Activated T-helper 17 cell treated with anti-CD3 and anti-CD28 coated beads, Interleukin-2, amount 50 U/mL, for 72 hours (primary cell): ENCODE measurements around the gene ELOVL5. TPM values are rescaled to one million over a fixed set of nuclear protein-coding genes. Genes with fewer than 3 reads are reported as not detected.
A peak's percentile ranks its signal among the peaks of the same experiment; 100 is the strongest.
"Not testable (repeated sequence)": the region's sequence is repeated elsewhere in the genome, so short reads cannot be mapped to it uniquely, and the experiment has no call there.

Experiments used
- ATAC-seq: fragments of 150-1000 bp; cut with Tn5 transposase; replicated peaks from 2 replicates; pipeline ENCODE4 v1.10.0; 2021; ENCODE audit warnings: mild to moderate bottlenecking, moderate library complexity
- H3K27ac Mint-ChIP-seq: one replicate; pipeline ENCODE4 v1.8.0; 2022; ENCODE audit warnings: mixed read lengths
- H3K27me3 Mint-ChIP-seq: one replicate; pipeline ENCODE4 v1.8.0; 2022; ENCODE audit warnings: mixed read lengths
- H3K36me3 Mint-ChIP-seq: one replicate; pipeline ENCODE4 v1.8.0; 2022; ENCODE audit warnings: low read depth, mild to moderate bottlenecking, mixed read lengths
- H3K4me1 Mint-ChIP-seq: one replicate; pipeline ENCODE4 v1.8.0; 2022; ENCODE audit warnings: mixed read lengths
- H3K4me3 Mint-ChIP-seq: one replicate; pipeline ENCODE4 v1.8.0; 2022; ENCODE audit warnings: mild to moderate bottlenecking, mixed read lengths
- H3K9me3 Mint-ChIP-seq: one replicate; pipeline ENCODE4 v1.8.0; 2022; ENCODE audit warnings: mixed read lengths
- total RNA-seq, 2 donors: library from RNA; stranded (reverse); gene quantifications; one replicate each; pipeline ENCODE4 v1.2.3, GENCODE V29; 2022

ELOVL5 gene, protein sequence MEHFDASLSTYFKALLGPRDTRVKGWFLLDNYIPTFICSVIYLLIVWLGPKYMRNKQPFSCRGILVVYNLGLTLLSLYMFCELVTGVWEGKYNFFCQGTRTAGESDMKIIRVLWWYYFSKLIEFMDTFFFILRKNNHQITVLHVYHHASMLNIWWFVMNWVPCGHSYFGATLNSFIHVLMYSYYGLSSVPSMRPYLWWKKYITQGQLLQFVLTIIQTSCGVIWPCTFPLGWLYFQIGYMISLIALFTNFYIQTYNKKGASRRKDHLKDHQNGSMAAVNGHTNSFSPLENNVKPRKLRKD
- total RNA-seq, result 100 to 1,000 TPM in 1 of 2 donors, 10 to 100 TPM in 1; 91.9 to 127 TPM

DNA sequence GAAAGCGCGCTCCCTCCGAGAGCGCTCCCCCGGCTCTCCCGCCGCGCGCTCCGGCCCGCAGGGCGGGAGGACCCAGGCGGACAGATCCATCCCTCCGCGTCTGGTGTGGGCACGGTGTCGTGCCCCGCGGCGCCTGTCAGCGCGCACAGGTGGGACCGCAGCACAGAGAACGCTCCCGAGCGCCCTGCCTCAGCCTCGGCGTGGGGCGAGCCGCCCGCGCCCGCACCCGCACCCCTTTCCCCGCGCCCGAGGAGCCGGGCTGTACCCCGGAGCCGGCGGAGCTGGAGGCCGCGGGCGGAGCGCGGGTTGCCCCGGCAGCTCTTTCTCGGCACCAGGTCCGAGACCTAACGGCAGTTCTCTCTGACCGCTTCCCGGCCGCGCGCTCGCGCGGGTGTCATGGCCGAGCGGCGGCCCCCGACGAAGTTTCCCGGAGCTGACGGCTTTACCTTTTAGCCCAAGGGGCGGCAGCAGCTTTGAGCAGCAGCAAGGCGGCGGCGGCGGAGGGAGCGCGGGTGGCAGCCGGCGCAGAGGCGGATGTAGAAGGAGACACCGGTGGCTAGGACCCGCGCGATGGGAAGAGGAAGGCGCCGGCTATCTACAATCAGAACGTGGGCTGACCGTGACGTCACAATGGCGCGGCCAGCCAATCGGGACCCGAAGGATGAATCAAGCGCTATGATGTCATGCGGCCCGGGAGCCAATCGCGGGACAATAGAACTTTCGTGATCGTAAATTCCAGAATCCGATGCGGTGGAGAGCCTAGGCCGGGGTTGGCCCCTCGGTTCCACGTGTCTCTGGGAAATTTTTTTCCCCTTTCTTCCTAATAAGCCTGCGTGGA lies at the start of gene ELOVL5:
Gene ELOVL5, minus strand, starts transcription at position 580 of the 838 bp plus-strand sequence. CDS start 53,251 bp downstream, outside the sequence.
- no peaks in the 10 kb centered on the region for H3K9me3 Mint-ChIP-seq

DNA sequence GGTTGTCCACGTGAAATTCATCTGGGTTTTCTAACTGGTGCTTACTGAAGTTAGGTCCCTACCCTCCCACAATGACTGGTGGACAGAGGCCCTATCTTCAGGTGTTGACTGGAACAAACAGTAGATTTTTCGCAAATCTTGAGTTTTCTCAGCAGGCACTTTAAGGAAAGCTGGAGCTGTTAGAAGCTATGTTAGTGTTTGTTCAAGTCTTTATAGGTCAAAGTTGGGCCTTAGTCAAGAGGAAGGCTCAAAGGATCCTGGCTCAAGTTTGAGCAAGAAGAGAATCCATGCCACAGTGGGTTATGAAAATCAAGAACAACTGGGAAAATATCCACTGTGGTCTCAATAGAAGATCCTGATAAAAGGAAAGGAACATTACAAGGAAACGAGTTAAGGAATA lies 48.5 kb upstream of the ELOVL5 start:
- no peak overlapping the region for H3K27ac Mint-ChIP-seq

More for the DNA sequence above, at the start of gene ELOVL5:
- Mint-ChIP-seq H3K27me3 (no peaks in the 10 kb centered on the region), H3K27ac (peak within 1 kb of the TSS; percentile 91), H3K36me3 (peaks cover 52% of the 10 kb centered on the region), H3K4me3 (peak within 1 kb of the TSS; percentile 96), H3K4me1 (peaks cover 35% of the 10 kb centered on the region)
- ATAC-seq, result peak; percentile 79

DNA sequence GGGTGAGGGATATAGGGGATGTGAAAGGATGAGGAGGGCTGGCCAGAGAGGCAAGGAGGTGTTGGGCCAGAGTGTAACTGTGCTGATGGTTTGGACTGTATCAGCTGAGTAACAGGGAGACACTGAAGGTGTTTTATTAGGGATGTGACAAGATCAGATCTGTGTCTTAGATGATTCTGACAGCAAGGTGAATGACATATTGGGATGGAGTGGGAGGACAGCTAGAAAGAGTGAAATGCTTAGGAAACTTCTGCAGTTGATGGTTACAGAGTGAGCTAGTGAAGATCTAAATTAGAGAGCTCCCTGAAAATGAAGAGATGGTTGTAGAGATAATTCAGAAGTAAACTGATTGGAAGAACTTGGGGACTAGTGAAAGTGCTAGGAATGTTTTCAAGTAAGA lies 47.2 kb upstream of the ELOVL5 start:
- Mint-ChIP-seq H3K4me1 (no peaks in the 10 kb centered on the region), H3K27ac (no peak overlapping the region), H3K9me3 (no peaks in the 10 kb centered on the region), H3K4me3 (no peak overlapping the region), H3K36me3 (no peaks in the 10 kb centered on the region), H3K27me3 (no peaks in the 10 kb centered on the region)
- no peak for ATAC-seq

More for the DNA sequence above, 48.5 kb upstream of the ELOVL5 start:
- H3K36me3 Mint-ChIP-seq, result no peaks in the 10 kb centered on the region
- H3K4me1 Mint-ChIP-seq, result no peaks in the 10 kb centered on the region
- H3K4me3 Mint-ChIP-seq, result no peak overlapping the region
- H3K9me3 Mint-ChIP-seq, result no peaks in the 10 kb centered on the region
- ATAC-seq, result no peak
- H3K27me3 Mint-ChIP-seq, result no peaks in the 10 kb centered on the region

DNA sequence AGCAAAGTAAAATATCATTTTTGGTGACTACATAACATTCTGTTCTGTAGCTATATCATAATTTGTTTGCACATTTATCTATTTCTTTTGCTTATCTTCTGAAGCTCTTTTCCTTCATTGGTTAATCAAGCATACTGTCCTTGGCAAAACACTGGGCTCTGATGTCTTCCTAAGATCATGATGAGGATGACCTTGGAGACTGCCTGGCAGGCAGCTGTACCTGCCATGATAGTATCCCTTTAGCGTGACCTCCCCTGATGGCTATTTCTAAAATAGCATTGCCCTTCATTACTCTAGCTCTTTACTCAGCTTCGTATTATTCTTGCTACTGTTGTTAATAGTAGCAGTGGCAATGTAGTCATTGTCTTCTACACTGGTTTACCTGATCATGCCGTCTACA lies 46.0 kb upstream of the ELOVL5 start:
- no peaks in the 10 kb centered on the region for H3K4me1 Mint-ChIP-seq
- no peaks in the 10 kb centered on the region for H3K36me3 Mint-ChIP-seq
- H3K9me3 Mint-ChIP-seq, result no peaks in the 10 kb centered on the region
- H3K27me3 Mint-ChIP-seq, result no peaks in the 10 kb centered on the region
- H3K27ac Mint-ChIP-seq, result no peak overlapping the region
- H3K4me3 Mint-ChIP-seq, result no peak overlapping the region
- ATAC-seq, result no peak

DNA sequence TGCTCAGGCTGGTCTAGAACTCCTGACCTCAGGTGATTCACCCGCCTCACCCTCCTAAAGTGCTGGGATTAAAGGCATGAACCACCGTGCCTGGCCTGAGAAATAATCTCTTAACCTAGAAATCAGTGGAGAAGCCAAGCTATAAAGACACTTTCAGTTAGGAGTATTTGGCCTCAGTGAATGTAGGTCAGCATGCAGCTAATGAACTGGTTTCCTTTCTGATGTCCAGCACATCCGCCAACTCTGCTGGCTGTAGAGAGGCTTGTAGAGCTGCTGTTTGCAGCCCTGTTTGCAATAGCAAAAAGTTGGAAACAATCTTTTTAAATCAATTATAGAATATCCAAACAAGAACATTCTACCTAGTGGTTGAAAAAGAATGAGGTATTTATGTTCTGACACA lies 42.4 kb upstream of the ELOVL5 start:
- Mint-ChIP-seq H3K4me3 (no peak overlapping the region), H3K27ac (no peak overlapping the region), H3K36me3 (no peaks in the 10 kb centered on the region), H3K4me1 (no peaks in the 10 kb centered on the region), H3K27me3 (no peaks in the 10 kb centered on the region), H3K9me3 (peaks cover 4% of the 10 kb centered on the region)
- no peak for ATAC-seq

DNA sequence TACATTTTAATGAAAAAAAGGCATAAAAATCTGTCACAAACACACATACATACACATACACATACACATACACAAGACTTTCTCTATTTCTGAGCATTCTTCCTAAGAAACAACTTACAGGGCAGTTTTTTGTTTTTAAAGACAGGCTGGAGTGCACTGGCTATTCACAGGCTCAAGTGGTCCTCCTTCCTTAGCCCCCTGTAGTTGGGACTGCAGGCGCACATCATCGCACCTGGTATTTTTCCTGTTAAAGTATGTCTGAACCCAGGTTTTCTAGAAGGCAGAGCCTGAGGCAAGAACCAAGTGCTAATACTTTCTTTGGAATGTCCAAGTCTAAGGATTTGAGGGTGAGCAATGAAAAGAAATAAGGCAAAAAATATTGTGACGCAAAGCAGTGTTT lies 41.3 kb upstream of the ELOVL5 start:
- no peaks in the 10 kb centered on the region for H3K4me1 Mint-ChIP-seq
- H3K27ac Mint-ChIP-seq, result no peak overlapping the region
- H3K9me3 Mint-ChIP-seq, result peaks cover 4% of the 10 kb centered on the region
- ATAC-seq, result no peak
- H3K27me3 Mint-ChIP-seq, result peaks cover under 1% of the 10 kb centered on the region
- H3K4me3 Mint-ChIP-seq, result no peak overlapping the region
- no peaks in the 10 kb centered on the region for H3K36me3 Mint-ChIP-seq

DNA sequence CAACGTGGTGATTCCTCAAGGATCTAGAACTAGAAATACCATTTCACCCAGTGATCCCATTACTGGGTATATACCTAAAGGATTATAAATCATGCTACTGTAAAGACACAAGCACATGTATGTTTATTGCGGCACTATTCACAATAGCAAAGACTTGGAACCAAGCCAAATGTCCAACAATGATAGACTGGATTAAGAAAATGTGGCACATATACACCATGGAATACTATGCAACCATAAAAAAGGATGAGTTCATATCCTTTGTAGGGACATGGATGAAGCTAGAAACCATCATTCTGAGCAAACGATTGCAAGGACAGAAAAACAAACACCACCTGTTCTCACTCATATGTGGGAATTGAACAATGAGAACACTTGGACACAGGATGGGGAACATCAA lies 39.9 kb upstream of the ELOVL5 start:
- not testable (repeated sequence) for H3K4me1 Mint-ChIP-seq, H3K27ac Mint-ChIP-seq, H3K36me3 Mint-ChIP-seq, H3K9me3 Mint-ChIP-seq, ATAC-seq, H3K4me3 Mint-ChIP-seq, H3K27me3 Mint-ChIP-seq

DNA sequence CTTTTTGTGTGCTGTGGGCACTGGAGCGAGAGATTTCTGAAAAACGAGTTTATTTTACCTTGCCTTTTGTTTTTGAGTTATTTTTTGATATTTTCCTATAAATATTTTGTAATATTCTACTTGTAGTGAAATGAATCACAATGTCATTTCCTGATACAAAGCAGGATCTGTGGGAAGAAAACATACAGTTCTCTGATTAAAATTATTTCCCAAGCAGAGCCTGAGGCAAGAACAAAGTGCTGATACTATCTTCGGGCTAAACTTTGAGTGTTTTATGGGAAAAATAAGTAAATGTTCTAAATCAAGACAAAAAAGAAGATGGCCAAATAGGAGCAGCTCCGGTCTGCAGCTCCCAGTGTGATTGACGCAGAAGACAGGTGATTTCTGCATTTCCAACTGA lies 33.7 kb upstream of the ELOVL5 start:
- H3K27ac Mint-ChIP-seq, result no peak overlapping the region
- no peak overlapping the region for H3K4me3 Mint-ChIP-seq
- peaks cover 9% of the 10 kb centered on the region for H3K27me3 Mint-ChIP-seq
- H3K9me3 Mint-ChIP-seq, result peaks cover 4% of the 10 kb centered on the region
- ATAC-seq, result no peak
- no peaks in the 10 kb centered on the region for H3K36me3 Mint-ChIP-seq
- no peaks in the 10 kb centered on the region for H3K4me1 Mint-ChIP-seq

DNA sequence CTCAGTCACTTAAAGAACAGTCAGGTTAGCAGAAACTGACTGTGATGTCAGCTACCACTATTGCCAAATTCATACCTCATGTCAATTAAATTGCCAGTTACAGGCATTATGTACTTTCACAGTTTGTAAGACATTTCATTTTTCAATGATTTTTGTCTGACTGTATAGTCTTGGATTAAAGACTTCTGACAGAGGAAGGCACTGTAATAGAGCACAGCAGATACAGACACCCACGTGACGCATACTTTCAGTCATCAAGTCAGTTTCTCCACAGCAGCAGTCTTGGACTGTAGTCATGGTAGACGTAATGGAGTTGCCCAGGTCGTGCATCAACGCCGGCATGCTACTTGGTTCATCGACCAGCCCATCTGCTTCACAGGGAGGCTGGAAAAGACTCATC lies 29.5 kb upstream of the ELOVL5 start:
- no peaks in the 10 kb centered on the region for H3K27me3 Mint-ChIP-seq
- no peaks in the 10 kb centered on the region for H3K4me1 Mint-ChIP-seq
- ATAC-seq, result no peak
- H3K36me3 Mint-ChIP-seq, result no peaks in the 10 kb centered on the region
- H3K4me3 Mint-ChIP-seq, result no peak overlapping the region
- no peak overlapping the region for H3K27ac Mint-ChIP-seq
- no peaks in the 10 kb centered on the region for H3K9me3 Mint-ChIP-seq

DNA sequence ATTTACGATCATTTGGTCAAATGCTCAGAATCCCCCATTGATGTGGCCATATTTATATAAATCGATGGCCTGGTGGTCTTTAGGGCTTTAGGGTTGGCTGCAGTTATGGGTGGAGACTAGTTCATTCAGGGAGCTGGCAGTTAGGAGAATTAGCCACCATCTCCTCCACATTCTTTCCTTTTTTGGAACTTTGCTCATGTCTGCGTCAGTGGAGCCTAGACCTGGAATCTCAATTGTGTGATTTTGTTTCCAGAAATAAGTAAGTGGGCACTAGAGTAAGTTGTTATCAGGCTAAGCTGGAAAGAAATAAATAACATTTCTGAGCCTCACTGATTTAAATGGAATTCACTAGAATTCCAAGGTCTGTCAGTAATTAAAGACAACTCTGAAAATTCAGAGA lies 29.0 kb upstream of the ELOVL5 start:
- H3K4me3 Mint-ChIP-seq, result no peak overlapping the region
- no peak for ATAC-seq
- no peak overlapping the region for H3K27ac Mint-ChIP-seq
- no peaks in the 10 kb centered on the region for H3K4me1 Mint-ChIP-seq
- H3K36me3 Mint-ChIP-seq, result no peaks in the 10 kb centered on the region
- no peaks in the 10 kb centered on the region for H3K9me3 Mint-ChIP-seq
- H3K27me3 Mint-ChIP-seq, result no peaks in the 10 kb centered on the region

DNA sequence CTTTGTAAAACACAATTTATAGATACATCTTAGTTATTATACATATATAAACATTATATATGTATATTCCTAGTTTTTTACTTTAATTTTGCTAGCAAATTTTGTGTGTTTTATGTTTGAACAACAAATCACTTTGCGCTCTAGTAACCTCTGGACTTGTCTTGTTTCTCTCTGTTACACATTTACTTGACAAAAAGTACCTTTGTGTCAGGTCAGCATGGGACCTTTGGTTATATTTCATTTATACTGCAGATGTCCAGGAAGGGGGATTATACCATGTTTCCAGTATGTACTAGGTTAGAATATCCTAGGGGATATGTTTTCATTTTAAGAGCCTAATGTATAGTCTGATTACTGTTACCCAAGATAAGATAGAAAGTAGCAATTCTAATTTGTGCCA lies 28.5 kb upstream of the ELOVL5 start:
- ATAC-seq, result no peak
- no peaks in the 10 kb centered on the region for H3K27me3 Mint-ChIP-seq
- no peak overlapping the region for H3K27ac Mint-ChIP-seq
- H3K36me3 Mint-ChIP-seq, result no peaks in the 10 kb centered on the region
- no peaks in the 10 kb centered on the region for H3K4me1 Mint-ChIP-seq
- no peaks in the 10 kb centered on the region for H3K9me3 Mint-ChIP-seq
- no peak overlapping the region for H3K4me3 Mint-ChIP-seq

DNA sequence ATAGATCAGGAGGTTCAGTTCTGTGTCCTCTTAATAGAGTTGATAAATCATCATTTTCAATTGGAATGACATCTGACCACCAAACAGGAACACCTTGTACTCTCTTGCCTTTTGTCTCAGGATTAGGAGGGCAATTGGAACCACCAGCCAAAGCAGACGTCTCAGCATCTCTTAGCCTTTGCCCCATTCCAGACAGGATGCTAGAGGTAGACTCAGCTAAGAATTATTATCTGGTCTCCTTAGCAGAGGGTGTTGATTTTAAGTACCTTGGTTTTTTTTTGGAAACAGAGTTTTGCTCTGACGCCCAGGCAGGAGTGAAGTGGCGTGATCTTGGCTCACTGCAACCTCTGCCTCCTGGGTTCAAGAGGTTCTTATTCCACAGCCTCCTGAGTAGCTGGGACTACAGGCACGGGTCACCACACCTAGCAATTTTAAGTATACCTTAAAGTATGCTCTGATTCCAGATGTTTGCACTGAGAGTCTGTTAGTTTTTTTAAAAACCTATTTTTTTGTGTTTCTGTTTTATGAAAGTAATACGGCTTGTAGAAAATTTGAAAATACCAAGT lies 28.0 kb upstream of the ELOVL5 start:
- Mint-ChIP-seq H3K36me3 (no peaks in the 10 kb centered on the region), H3K4me3 (no peak overlapping the region), H3K9me3 (no peaks in the 10 kb centered on the region), H3K27me3 (no peaks in the 10 kb centered on the region), H3K4me1 (no peaks in the 10 kb centered on the region), H3K27ac (no peak overlapping the region)
- ATAC-seq, result no peak

DNA sequence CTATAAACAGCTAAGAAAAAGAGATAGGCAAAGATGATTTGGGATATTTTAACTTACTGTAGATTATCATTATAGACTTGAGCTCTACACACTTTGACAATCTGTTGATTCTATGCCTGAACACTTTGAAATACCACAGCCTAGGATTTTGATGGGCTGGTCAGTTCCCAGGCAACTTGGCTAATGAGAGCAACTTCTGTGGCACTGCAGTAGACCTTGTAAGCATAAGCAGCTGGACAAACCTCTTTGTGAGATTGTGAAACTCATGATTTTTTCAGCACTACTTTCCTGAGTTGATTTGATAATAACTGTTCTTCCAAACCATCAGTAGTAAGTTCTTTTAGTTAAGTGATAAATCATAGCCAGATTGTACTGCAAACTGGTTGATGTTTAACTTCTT lies 27.1 kb upstream of the ELOVL5 start:
- no peak overlapping the region for H3K27ac Mint-ChIP-seq
- H3K4me3 Mint-ChIP-seq, result no peak overlapping the region
- H3K9me3 Mint-ChIP-seq, result no peaks in the 10 kb centered on the region
- no peaks in the 10 kb centered on the region for H3K4me1 Mint-ChIP-seq
- H3K27me3 Mint-ChIP-seq, result no peaks in the 10 kb centered on the region
- H3K36me3 Mint-ChIP-seq, result no peaks in the 10 kb centered on the region
- no peak for ATAC-seq

DNA sequence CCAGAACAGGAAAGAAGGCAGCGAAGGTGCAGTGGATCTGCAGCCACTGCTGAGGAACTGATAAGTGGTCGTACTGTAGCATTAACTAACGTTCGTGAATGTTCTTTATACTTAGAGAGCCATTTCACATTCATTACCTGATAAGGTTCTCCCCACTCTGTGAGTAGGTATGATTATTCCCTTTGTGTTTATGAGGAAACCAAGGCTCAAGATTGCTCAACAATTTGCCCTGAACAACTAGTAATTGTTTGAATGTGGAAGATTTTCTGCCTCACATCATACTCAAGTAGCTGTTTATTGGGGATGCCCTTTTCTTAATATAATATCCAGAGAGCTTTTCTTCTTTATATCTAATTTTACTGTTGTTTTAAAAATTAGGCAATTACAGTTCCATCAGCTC lies 24.9 kb upstream of the ELOVL5 start:
- Mint-ChIP-seq H3K36me3 (no peaks in the 10 kb centered on the region), H3K27ac (no peak overlapping the region), H3K27me3 (no peaks in the 10 kb centered on the region), H3K4me1 (peaks cover 5% of the 10 kb centered on the region), H3K4me3 (no peak overlapping the region), H3K9me3 (no peaks in the 10 kb centered on the region)
- no peak for ATAC-seq
